GM19468 (cell line): Measurements from ENCODE around the gene NRGN.

ENCODE experiments used
- ATAC-seq: cut with Tn5 transposase; IDR thresholded peaks from one replicate; pipeline ENCODE4 v1.9.1; 2021; ENCODE audit warnings: mild to moderate bottlenecking, moderate library complexity, moderate number of reproducible peaks; ENCODE audit not compliant: unreplicated experiment; ENCODE audit errors: extremely low read depth

Gene NRGN

GRCh38 chr11:124739479-124740276, at the start of gene NRGN:
Gene NRGN, plus strand, starts transcription at chr11:124739942. Its CDS starts 143 bp downstream, at chr11:124740085.
- peak; percentile 95 for ATAC-seq

- ATAC-seq: no peak
Observed at GRCh38 chr11:124693142-124693541, 46.6 kb upstream of the NRGN start.

- ATAC-seq: no peak
Observed at GRCh38 chr11:124699547-124699946, 40.2 kb upstream of the NRGN start.

- ATAC-seq: no peak
Observed at GRCh38 chr11:124700028-124700427, 39.7 kb upstream of the NRGN start.

- ATAC-seq: no peak
Observed at GRCh38 chr11:124707829-124708228, 31.9 kb upstream of the NRGN start.

- ATAC-seq: no peak
Observed at GRCh38 chr11:124712392-124712791, 27.4 kb upstream of the NRGN start.

- no peak for ATAC-seq
Observed at GRCh38 chr11:124716591-124716990, 23.2 kb upstream of the NRGN start.

- ATAC-seq: no peak
Observed at GRCh38 chr11:124717421-124717785, 22.3 kb upstream of the NRGN start.

- no peak for ATAC-seq
Observed at GRCh38 chr11:124717786-124718651, 21.7 kb upstream of the NRGN start.

GRCh38 chr11:124718801-124719200, 20.9 kb upstream of the NRGN start:
- no peak for ATAC-seq

- ATAC-seq: no peak
Observed at GRCh38 chr11:124719534-124719933, 20.2 kb upstream of the NRGN start.

GRCh38 chr11:124722176-124722575, 17.6 kb upstream of the NRGN start:
- ATAC-seq: no peak

GRCh38 chr11:124724979-124725718, 14.6 kb upstream of the NRGN start:
- peak; percentile 90 for ATAC-seq

- no peak for ATAC-seq
Observed at GRCh38 chr11:124725719-124726105, 14.0 kb upstream of the NRGN start.

GRCh38 chr11:124727474-124727873, 12.3 kb upstream of the NRGN start:
- no peak for ATAC-seq

GRCh38 chr11:124728134-124728533, 11.6 kb upstream of the NRGN start:
- no peak for ATAC-seq

- no peak for ATAC-seq
Observed at GRCh38 chr11:124729571-124729970, 10.2 kb upstream of the NRGN start.

- ATAC-seq: no peak
Observed at GRCh38 chr11:124732230-124732629, 7.5 kb upstream of the NRGN start.

- ATAC-seq: no peak
Observed at GRCh38 chr11:124736736-124737135, 3.0 kb upstream of the NRGN start.

- no peak for ATAC-seq
Observed at GRCh38 chr11:124737638-124738305, 2.0 kb upstream of the NRGN start.
